HK-2 (cell line): ENCODE data around the gene PRKCH.

Experiments used
- DNase-seq: peaks from one replicate; pipeline ENCODE4 v3.0.0-alpha.2; 2018; ENCODE audit not compliant: unreplicated experiment

PRKCH gene

GRCh38 chr14:61335671-61336275 lies 14.4 kb downstream of the PRKCH start:
- DNase-seq, result no peak

GRCh38 chr14:61337893-61338292 lies 16.5 kb downstream of the PRKCH start:
- DNase-seq, result no peak

- DNase-seq, result no peak
These were observed 17.1 kb downstream of the PRKCH start for GRCh38 chr14:61338457-61338856.

GRCh38 chr14:61341275-61342206 lies 20.2 kb downstream of the PRKCH start:
- no peak for DNase-seq

GRCh38 chr14:61342486-61342885 lies 21.1 kb downstream of the PRKCH start:
- DNase-seq, result no peak

GRCh38 chr14:61342932-61343331 lies 21.6 kb downstream of the PRKCH start:
- DNase-seq, result no peak

GRCh38 chr14:61343471-61343870 lies 22.1 kb downstream of the PRKCH start:
- DNase-seq, result no peak

GRCh38 chr14:61343991-61344405 lies 22.6 kb downstream of the PRKCH start:
- DNase-seq, result no peak

GRCh38 chr14:61344437-61345150 lies 23.2 kb downstream of the PRKCH start:
- no peak for DNase-seq

GRCh38 chr14:61345151-61345482 lies 23.7 kb downstream of the PRKCH start:
- DNase-seq, result no peak

- DNase-seq, result no peak
These were observed 24.8 kb downstream of the PRKCH start for GRCh38 chr14:61346221-61346620.

GRCh38 chr14:61346793-61347192 lies 25.4 kb downstream of the PRKCH start:
- DNase-seq, result no peak

GRCh38 chr14:61347826-61348443 lies 26.6 kb downstream of the PRKCH start:
- no peak for DNase-seq

- DNase-seq, result no peak
These were observed 29.3 kb downstream of the PRKCH start for GRCh38 chr14:61350427-61351270.

GRCh38 chr14:61351477-61351876 lies 30.1 kb downstream of the PRKCH start:
- no peak for DNase-seq

- DNase-seq, result peak; percentile 67
These were observed 34.5 kb downstream of the PRKCH start for GRCh38 chr14:61355892-61356325.

- no peak for DNase-seq
These were observed 35.7 kb downstream of the PRKCH start for GRCh38 chr14:61357123-61357522.

GRCh38 chr14:61358554-61359226 lies 37.3 kb downstream of the PRKCH start:
- no peak for DNase-seq

GRCh38 chr14:61360796-61361525 lies 39.6 kb downstream of the PRKCH start:
- DNase-seq, result no peak
